ENCODE results near the gene SPATA31D3.

SPATA31D3 gene

GRCh38 chr9:81993656-81994055 lies 50.4 kb downstream of the SPATA31D3 start:
- no peak for TF ChIP-seq CTCF (IDR thresholded peaks at IDR 0.05; ENCODE audit: insufficient read depth, low read depth, low read length, missing control alignments)
- no peak for DNase-seq (ENCODE audit: low read depth)
- H3K4me3 ChIP-seq (ENCODE audit: low read depth, low read length) = no peak overlapping the region
